Activated B cell treated with CpG ODN at 0.5 μM for 24 hours (primary cell): ENCODE results near the gene U2AF1L4. TPM values are rescaled to one million over a fixed set of nuclear protein-coding genes. Genes with fewer than 3 reads are reported as not detected.

Source experiments
- ATAC-seq: fragments of 200-7000 bp; cut with Tn5 transposase; one replicate; pipeline ENCODE4 v1.10.0; 2021; ENCODE audit warnings: low read depth, mild to moderate bottlenecking, moderate library complexity
- CTCF ChIA-PET: fragments of 350-600 bp; sonication (Branson Sonifier 250); formaldehyde crosslinking; loops from one replicate; lab custom pipeline; 2021; ENCODE audit warnings: antibody characterized with exemption; lab: Charles Lee
- POLR2A ChIA-PET: fragments of 350-600 bp; sonication (Branson Sonifier 250); formaldehyde crosslinking; loops from one replicate; lab custom pipeline; 2021; ENCODE audit warnings: antibody characterized with exemption; lab: Charles Lee
- DNase-seq: peaks from one replicate; pipeline ENCODE4 v3.0.0; 2022
- H3K27ac Mint-ChIP-seq: one replicate; pipeline ENCODE4 v1.8.0; 2020; ENCODE audit warnings: mixed read lengths
- H3K27me3 Mint-ChIP-seq: one replicate; pipeline ENCODE4 v1.8.0; 2021; ENCODE audit warnings: mixed read lengths
- H3K36me3 Mint-ChIP-seq: one replicate; pipeline ENCODE4 v1.8.0; 2021; ENCODE audit warnings: low read depth, mixed read lengths
- H3K4me1 Mint-ChIP-seq: one replicate; pipeline ENCODE4 v1.8.0; 2021; ENCODE audit warnings: mixed read lengths
- H3K4me3 Mint-ChIP-seq: one replicate; pipeline ENCODE4 v1.8.0; 2020; ENCODE audit warnings: mild to moderate bottlenecking, mixed read lengths
- H3K9me3 Mint-ChIP-seq: one replicate; pipeline ENCODE4 v1.8.0; 2020; ENCODE audit warnings: mixed read lengths
- intact Hi-C: fragments of 100-400 bp; cut with micrococcal nuclease; formaldehyde crosslinking; loops from one replicate; pipeline ENCODE4 v1.15.1; 2024
- total RNA-seq: library from RNA; stranded (reverse); gene quantifications from 2 replicates; pipeline ENCODE4 v1.2.3, GENCODE V29; 2022
- TF ChIP-seq, protein P1 (sequence below): fragments of 200-600 bp; IDR thresholded peaks from one replicate; pipeline ENCODE4 v1.8.0; 2022; ENCODE audit warnings: antibody characterized with exemption, mild to moderate bottlenecking

The U2AF1L4 gene
- total RNA-seq, 1 donor from 2014 or later, result 46.1 TPM

DNA sequence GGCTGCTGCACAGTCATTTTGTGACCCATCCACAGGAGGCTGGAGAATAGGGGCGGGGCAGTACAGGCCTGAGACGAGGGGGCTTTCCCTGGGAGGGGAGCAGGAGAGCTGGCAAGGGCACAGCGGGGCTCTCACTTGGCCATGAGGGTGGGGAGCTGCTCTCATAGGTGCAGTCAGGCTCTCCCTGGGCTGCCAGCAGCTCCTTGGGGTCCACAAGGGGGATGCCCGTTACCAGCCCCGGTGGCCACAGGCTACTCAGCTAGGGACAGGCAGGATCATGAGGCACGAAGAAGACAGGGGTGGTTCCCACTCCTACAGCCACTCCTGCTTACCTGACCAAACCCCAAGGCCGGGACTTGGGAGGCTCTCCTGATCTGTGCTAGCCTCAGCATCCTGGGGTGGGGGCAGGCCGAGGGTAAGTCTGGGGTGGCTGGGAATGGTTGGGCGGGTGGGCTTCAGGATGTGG lies 46.6 kb upstream of the U2AF1L4 start:
- no peak overlapping the region for H3K4me3 Mint-ChIP-seq
- ChIA-PET CTCF (no interaction called here), POLR2A (no interaction called here)
- ATAC-seq, result no peak
- no peaks in the 10 kb centered on the region for H3K9me3 Mint-ChIP-seq
- H3K4me1 Mint-ChIP-seq, result no peaks in the 10 kb centered on the region
- DNase-seq, result no peak
- TF ChIP-seq, protein P1, sequence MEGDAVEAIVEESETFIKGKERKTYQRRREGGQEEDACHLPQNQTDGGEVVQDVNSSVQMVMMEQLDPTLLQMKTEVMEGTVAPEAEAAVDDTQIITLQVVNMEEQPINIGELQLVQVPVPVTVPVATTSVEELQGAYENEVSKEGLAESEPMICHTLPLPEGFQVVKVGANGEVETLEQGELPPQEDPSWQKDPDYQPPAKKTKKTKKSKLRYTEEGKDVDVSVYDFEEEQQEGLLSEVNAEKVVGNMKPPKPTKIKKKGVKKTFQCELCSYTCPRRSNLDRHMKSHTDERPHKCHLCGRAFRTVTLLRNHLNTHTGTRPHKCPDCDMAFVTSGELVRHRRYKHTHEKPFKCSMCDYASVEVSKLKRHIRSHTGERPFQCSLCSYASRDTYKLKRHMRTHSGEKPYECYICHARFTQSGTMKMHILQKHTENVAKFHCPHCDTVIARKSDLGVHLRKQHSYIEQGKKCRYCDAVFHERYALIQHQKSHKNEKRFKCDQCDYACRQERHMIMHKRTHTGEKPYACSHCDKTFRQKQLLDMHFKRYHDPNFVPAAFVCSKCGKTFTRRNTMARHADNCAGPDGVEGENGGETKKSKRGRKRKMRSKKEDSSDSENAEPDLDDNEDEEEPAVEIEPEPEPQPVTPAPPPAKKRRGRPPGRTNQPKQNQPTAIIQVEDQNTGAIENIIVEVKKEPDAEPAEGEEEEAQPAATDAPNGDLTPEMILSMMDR, result no peak
- peaks cover 12% of the 10 kb centered on the region for H3K27me3 Mint-ChIP-seq
- no peak overlapping the region for H3K27ac Mint-ChIP-seq
- intact Hi-C loops, result no loop called here
- no peaks in the 10 kb centered on the region for H3K36me3 Mint-ChIP-seq

DNA sequence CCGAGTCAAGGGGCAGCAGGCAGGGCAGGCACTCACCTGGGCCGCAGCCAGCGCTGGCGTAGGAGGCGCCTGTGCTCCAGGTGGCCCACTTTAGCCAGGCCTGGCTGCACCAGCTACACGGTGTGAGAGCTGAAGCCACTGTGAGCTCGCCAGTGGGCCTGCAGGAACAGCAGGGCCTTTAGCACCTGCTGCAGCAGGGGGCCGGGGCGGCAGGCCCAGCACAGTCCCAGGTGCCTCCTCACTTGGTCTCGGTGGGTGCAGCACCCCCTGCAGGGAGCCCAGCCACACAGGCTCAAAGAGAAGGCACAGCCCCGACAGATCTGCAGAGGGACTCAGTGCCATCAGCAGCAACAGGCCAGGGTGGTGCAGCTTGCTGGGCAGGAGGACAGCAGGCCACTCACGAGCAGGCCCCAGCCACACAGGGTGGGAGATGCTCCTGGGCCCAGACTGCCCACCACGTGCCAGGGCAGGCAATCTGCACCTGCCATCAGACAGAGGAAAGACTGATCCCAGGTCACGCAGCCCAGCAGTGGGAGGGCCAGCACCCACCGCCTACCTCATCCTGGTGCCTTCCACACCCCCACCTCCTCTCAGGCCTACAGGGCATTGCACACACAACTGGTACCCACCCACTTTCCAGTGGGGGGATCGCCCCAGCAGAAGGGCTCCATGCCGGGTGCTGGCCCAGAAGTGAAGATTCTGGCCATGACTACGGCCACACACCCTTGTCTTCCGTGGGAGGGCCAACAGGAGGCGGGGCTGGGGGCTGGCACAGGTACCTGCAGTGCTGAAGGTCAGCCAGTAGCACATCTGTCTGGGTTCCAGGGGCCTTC lies 46.0 kb upstream of the U2AF1L4 start:
- Mint-ChIP-seq H3K36me3 (no peaks in the 10 kb centered on the region), H3K9me3 (no peaks in the 10 kb centered on the region), H3K27ac (no peak overlapping the region), H3K4me3 (no peak overlapping the region), H3K27me3 (peaks cover 7% of the 10 kb centered on the region), H3K4me1 (no peaks in the 10 kb centered on the region)
- TF ChIP-seq, protein P1, result no peak
- no peak for ATAC-seq
- ChIA-PET POLR2A (no interaction called here), CTCF (no interaction called here)
- no peak for DNase-seq
- intact Hi-C loops, result no loop called here

DNA sequence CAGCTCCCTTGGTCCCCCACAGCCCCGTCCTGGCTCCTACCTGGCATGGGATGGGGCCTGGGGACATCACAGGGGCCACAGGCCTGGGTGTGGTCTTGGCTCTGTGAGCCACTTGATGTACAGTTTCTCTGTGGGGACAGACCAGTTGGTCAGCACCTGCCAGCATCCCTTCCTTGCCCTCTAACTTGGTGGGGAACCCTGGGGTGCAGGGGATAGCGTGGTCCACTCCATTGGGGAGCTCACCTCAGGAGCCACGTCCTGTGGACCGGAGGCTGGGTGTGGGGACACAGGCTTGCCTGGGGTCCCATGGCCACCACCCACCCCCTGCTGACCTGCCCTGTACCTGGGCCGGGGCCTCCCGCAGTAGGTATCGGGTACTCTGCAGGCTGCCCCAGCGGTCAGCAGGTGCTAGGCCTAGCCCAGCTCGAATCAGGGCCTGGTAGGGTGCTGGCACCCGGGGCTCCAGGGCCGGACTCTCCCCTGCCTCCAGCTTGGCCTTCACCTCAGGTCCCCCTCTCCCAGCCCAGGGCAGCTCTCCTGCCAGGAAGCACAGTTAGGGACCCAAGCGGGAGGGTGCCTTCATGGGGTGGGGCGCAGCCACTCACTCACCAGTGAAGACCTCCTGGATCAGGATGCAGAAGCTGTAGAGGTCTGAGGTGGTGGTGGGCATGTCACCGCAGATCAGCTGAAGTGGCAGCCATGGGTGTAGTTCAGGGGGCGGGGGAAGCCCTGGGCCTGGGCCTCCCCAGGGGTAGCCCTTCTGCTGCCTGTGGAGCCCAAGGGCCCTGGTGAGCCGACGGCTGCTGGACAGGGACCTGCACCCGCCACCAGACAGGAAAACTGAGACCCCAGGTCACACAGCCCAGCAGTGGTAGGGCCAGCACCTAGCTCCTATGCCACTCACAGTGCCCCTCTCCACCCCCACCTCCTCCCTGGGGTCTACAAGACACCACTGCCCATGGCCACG lies 45.0 kb upstream of the U2AF1L4 start:
- POLR2A ChIA-PET, result no interaction called here
- no peak for ATAC-seq
- CTCF ChIA-PET, result no interaction called here

DNA sequence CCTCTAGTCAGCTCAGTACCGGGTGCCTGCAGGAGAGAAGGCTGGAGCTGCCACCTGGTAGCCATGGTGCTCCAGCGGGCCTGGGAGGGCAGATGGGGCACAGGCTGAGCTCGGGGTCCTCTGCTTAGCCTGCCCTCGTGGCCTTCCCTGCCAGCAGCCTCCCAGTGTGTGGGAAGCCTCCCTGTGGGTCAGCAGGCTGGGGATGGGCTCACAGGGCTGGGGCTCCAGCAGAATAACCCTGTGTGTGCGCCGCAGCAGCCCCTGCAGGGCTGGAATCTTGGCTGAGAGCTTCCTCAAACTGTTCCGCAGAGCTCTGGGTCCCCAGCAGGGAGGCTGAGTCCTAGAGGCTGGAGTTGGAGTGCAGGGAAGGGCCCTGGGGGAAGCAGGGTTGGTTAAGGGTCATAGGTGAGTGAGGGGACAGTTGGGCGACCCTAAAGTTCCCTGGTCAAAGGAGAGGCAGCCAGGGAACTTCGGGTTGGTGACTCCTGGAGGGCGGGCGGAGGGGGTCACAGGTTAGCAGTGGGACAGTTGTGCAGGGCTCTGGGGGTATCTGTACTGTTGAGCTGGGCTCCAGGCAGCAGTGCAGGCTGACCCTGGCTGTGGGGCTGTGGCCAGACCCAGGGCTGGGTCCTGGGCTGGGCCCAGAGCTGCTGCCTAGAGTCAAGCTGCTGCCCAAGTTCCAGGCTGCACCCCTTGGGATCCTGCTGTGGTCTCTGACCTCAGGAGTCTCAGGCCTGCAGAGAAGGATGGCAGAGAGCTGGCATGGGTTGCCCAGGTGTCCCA lies 44.2 kb upstream of the U2AF1L4 start:
- ChIA-PET POLR2A (no interaction called here), CTCF (no interaction called here)
- no peaks in the 10 kb centered on the region for H3K36me3 Mint-ChIP-seq
- no peak overlapping the region for H3K4me3 Mint-ChIP-seq
- intact Hi-C loops, result no loop called here
- no peaks in the 10 kb centered on the region for H3K9me3 Mint-ChIP-seq
- H3K27ac Mint-ChIP-seq, result no peak overlapping the region
- DNase-seq (no peak), ATAC-seq (no peak)
- no peaks in the 10 kb centered on the region for H3K4me1 Mint-ChIP-seq
- TF ChIP-seq, protein P1, result no peak
- no peaks in the 10 kb centered on the region for H3K27me3 Mint-ChIP-seq

More for the DNA sequence above, 45.0 kb upstream of the U2AF1L4 start:
- intact Hi-C loops, result no loop called here
- no peaks in the 10 kb centered on the region for H3K9me3 Mint-ChIP-seq
- no peaks in the 10 kb centered on the region for H3K36me3 Mint-ChIP-seq
- TF ChIP-seq, protein P1, result no peak
- H3K4me1 Mint-ChIP-seq, result no peaks in the 10 kb centered on the region
- no peak overlapping the region for H3K27ac Mint-ChIP-seq
- H3K4me3 Mint-ChIP-seq, result no peak overlapping the region
- H3K27me3 Mint-ChIP-seq, result peaks cover 2% of the 10 kb centered on the region
- DNase-seq, result no peak
